Neuron (in vitro differentiated cells): ENCODE measurements around the gene HMCN2.

Source experiments
- H2AFZ ChIP-seq: one replicate; pipeline ENCODE4 v1.6.1; 2013; ENCODE audit warnings: low read depth, mild to moderate bottlenecking, inconsistent platforms, low read length, moderate library complexity
- H3K27me3 ChIP-seq: one replicate; pipeline ENCODE4 v1.6.1; 2013; ENCODE audit warnings: low read length; ENCODE audit not compliant: insufficient read depth
- H3K36me3 ChIP-seq: one replicate; pipeline ENCODE4 v1.6.1; 2013; ENCODE audit warnings: low read length; ENCODE audit not compliant: insufficient read depth
- H3K4me1 ChIP-seq: one replicate; pipeline ENCODE4 v1.6.1; 2013; ENCODE audit warnings: low read length; ENCODE audit not compliant: insufficient read depth
- H3K4me3 ChIP-seq: 2 replicates; pipeline ENCODE4 v1.5.1; 2013; ENCODE audit warnings: mild to moderate bottlenecking, low read length, moderate library complexity
- H3K9me3 ChIP-seq: one replicate; pipeline ENCODE4 v1.6.1; 2013; ENCODE audit warnings: low read length

The HMCN2 gene

DNA sequence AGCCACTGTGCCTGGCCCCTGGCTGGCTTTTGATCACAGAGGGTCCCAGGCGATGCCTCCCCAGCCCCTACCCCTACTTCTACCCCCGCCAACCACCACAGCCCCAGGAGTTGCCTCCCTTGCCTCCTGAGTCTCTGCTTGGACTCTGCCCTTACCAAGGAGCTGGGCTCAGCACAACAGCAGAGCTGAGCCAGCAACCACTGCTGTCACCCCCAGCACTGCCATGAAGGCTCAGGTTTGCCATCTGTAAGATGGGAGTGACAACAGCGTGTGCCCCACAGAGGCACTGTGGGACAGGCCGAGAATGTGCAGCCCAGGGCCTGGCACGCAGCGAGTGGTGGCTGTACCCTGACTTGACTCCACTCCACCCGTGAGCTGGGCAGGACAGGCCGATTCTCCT, 116.1 kb downstream of the HMCN2 start:
- Histone ChIP-seq H3K27me3 (peaks cover 36% of the 10 kb centered on the region), H2AFZ (no peak overlapping the region), H3K9me3 (no peaks in the 10 kb centered on the region), H3K36me3 (no peaks in the 10 kb centered on the region), H3K4me3 (no peak overlapping the region), H3K4me1 (no peaks in the 10 kb centered on the region)

DNA sequence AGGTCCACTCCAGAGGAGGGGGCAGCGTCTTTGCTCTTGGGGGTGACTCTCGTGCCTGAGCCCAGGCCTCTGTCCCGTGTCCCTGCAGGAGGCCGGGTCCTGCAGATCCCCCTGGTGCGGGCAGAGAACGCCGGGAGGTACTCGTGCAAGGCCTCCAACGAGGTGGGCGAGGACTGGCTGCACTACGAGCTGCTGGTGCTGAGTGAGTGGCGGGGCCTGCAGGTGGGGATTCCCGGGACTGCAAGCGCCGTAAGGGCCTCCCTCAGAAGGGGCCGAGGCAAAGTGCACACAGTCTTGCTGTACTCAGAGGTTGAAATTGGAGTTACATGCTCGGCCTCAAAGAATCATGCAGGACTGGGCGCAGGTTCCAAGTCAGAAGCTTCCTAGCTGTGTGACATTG, 116.5 kb downstream of the HMCN2 start:
- peaks cover 39% of the 10 kb centered on the region for H3K27me3 ChIP-seq
- H3K9me3 ChIP-seq = no peaks in the 10 kb centered on the region
- H3K36me3 ChIP-seq = no peaks in the 10 kb centered on the region
- no peak overlapping the region for H3K4me3 ChIP-seq
- H2AFZ ChIP-seq = no peak overlapping the region
- no peaks in the 10 kb centered on the region for H3K4me1 ChIP-seq

DNA sequence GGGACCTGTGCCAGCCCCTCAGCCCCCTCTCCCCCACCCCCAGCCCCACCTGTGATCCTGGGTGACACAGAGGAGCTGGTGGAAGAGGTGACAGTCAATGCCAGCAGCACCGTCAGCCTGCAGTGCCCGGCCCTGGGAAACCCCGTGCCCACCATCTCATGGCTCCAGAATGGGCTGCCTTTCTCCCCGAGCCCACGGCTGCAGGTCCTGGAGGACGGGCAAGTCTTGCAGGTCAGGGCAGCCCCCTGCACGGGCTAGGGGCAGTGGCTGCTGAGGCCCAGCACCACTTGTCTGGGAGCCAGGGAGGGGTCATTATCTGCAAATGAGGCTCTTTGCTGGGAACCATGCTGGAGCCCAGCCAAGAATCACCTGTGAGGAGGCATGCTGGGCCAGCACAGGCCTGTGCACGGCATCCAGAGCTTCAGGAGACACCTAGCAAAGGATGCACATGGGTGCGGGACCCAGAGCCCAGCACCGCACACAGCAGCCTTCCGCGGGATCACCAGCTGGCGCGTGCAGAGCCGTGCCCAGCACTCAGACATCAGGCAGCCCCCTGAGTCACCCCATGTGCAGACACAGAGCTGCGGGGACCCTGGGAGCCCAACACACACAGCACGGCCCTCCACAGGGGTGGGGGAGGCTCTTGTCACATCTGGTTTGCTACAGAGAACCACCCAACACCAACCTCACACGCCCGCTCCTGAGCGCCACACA, 117.2 kb downstream of the HMCN2 start:
- Histone ChIP-seq H3K4me3 (no peak overlapping the region), H3K36me3 (no peaks in the 10 kb centered on the region), H3K27me3 (peaks cover 42% of the 10 kb centered on the region), H3K9me3 (no peaks in the 10 kb centered on the region), H2AFZ (no peak overlapping the region), H3K4me1 (no peaks in the 10 kb centered on the region)

DNA sequence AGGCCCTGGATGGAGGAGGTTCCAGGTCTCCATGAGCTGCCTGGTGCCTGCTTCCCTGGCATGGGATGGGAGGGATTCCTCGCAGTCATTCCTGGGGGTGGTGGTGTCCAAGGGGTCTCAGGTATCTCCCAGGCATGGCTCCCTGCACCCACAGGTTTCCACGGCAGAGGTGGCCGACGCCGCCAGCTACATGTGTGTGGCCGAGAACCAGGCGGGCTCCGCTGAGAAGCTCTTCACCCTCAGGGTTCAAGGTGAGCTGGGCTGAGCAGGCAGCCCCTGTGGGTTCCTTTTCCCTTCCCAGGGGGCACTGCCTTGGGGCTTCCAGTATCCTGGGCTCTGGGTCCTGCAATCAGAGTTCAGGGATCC, 117.8 kb downstream of the HMCN2 start:
- Histone ChIP-seq H3K4me1 (no peaks in the 10 kb centered on the region), H3K4me3 (no peak overlapping the region), H3K36me3 (no peaks in the 10 kb centered on the region), H3K9me3 (no peaks in the 10 kb centered on the region), H2AFZ (no peak overlapping the region), H3K27me3 (peaks cover 42% of the 10 kb centered on the region)

DNA sequence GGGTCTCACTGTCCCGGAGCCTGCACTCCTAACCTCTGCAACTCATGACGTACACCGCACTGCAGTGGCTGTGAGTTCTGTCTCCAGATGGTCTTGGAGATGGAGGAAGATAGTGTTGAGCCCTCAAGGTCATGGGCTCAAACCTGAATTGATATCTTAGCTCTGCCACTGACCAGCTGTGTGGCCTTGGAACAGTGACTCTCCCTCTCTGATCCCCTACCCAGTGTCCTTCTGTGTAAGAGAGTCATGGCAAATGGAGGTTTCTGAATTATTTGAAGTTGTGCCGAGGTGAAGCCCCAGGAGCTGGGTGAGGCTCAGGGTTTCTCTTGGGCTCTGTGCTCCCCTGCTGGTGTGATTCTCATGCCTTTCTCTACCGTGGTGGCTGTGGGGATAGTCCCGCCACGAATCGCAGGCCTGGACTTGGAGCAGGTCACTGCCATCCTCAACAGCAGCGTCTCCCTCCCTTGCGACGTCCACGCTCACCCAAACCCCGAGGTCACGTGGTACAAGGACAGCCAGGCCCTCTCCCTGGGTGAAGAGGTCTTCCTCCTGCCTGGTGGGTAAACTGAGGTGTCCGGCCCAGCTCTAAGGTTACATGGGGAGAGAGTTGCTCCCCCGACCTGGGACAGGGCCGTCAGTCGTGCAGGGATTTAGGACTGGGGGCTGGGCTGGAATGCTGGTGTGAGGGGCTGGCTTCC, 118.6 kb downstream of the HMCN2 start:
- H2AFZ ChIP-seq = no peak overlapping the region
- no peaks in the 10 kb centered on the region for H3K36me3 ChIP-seq
- no peak overlapping the region for H3K4me3 ChIP-seq
- H3K27me3 ChIP-seq = peaks cover 42% of the 10 kb centered on the region
- H3K9me3 ChIP-seq = no peaks in the 10 kb centered on the region
- no peaks in the 10 kb centered on the region for H3K4me1 ChIP-seq

DNA sequence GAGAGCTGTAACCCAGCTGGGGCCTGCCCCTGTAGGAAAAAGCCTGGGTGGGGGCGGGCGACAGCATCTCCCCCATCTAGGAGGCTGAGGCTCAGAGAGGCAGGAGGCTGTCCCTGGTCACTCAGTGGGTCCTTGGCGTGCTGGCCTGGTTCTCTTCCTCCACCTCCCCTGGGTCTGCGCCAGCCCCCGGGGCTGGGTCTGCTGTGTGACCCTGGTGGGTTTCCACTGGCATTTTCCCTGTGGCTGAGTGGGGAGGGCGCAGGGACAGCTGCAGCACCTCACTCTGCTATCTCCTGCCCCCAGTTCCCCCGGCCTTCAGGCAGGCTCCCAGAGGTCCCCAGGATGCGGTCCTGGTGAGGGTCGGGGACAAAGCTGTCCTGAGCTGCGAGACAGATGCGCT, 119.7 kb downstream of the HMCN2 start:
- Histone ChIP-seq H3K4me3 (no peak overlapping the region), H3K4me1 (no peaks in the 10 kb centered on the region), H3K36me3 (no peaks in the 10 kb centered on the region), H3K27me3 (peaks cover 42% of the 10 kb centered on the region), H2AFZ (no peak overlapping the region), H3K9me3 (no peaks in the 10 kb centered on the region)

DNA sequence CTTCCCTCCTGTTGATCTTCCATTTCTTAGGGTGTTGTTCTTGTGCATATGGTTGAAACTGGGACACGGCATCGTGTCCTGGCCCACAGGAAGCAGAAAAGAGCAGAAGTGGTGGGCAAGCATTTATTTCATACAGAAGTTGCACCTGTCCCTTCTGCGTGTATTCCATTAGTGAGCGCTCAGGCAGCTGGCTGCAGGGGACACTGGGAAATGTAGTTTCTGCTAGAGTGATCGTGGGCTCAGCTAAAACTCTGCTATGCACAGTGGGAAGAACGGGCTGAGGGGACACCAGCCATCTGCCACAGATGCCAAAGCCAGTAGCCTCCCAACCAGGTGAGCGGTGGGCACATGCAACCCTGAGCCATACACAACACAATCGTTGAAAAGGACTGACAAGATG, 121.8 kb downstream of the HMCN2 start:
- Histone ChIP-seq H3K9me3 (no peaks in the 10 kb centered on the region), H3K4me3 (no peak overlapping the region), H3K27me3 (peaks cover 38% of the 10 kb centered on the region), H3K4me1 (no peaks in the 10 kb centered on the region), H3K36me3 (no peaks in the 10 kb centered on the region), H2AFZ (no peak overlapping the region)

DNA sequence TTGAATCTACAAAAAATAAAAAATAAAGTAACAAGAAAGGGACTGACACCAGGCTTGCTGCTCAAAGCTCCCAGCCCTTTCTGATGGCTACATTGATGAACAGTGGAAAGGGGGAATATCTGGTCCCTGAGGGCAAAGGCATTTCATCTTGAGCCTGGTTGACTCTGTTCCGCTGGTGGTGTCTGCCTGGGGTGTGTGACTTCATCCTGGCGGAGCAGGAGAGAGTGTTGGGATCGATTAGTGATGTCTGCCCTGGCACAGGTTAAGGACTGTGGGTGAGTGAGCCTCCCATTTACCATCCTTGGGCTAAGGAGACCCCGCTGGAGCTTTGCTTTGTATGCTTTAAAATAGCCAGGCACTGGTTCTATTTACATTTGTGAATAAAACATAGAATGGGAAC, 122.3 kb downstream of the HMCN2 start:
- peaks cover 35% of the 10 kb centered on the region for H3K27me3 ChIP-seq
- H3K4me3 ChIP-seq = no peak overlapping the region

DNA sequence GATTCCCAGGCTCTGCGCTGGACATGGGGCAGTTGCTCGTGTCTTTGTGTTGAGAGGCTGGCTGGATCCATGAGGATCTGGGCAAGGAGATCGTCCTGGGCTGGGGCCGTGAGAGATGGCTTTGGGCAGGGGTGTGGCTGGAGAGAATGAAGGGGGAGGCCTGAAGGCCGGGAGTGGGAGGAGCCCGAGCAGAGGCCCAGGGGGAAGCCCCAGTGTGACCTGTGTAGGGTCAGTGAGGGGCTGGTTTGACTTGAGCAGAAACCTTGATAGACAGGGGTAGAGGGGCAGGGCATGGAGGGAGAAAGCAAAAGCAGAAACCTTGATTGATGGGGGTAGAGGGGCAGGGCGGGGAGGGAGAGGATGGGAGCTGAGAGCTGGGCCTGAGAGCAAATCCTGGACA, 124.8 kb downstream of the HMCN2 start:
- H2AFZ ChIP-seq = no peak overlapping the region
- H3K4me3 ChIP-seq = no peak overlapping the region
- no peaks in the 10 kb centered on the region for H3K4me1 ChIP-seq
- peaks cover 17% of the 10 kb centered on the region for H3K27me3 ChIP-seq
- no peaks in the 10 kb centered on the region for H3K36me3 ChIP-seq
- H3K9me3 ChIP-seq = no peaks in the 10 kb centered on the region

More for the DNA sequence above, 122.3 kb downstream of the HMCN2 start:
- Histone ChIP-seq H2AFZ (no peak overlapping the region), H3K36me3 (no peaks in the 10 kb centered on the region), H3K9me3 (no peaks in the 10 kb centered on the region), H3K4me1 (no peaks in the 10 kb centered on the region)

DNA sequence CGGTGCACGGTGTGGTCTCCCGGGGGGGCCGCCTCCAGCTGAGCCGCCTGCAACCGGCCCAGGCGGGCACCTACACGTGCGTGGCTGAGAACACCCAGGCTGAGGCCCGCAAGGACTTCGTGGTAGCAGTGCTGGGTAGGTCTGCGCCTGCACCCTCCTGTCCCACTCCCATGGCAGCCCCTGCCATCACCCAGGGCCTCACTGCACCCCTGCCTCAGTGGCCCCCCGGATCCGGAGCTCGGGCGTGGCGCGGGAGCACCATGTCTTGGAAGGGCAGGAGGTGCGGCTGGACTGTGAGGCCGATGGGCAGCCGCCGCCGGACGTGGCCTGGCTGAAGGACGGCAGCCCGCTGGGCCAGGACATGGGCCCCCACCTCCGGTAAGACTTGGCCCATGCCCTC, 125.4 kb downstream of the HMCN2 start:
- H2AFZ ChIP-seq = no peak overlapping the region
- no peak overlapping the region for H3K4me3 ChIP-seq
- no peaks in the 10 kb centered on the region for H3K36me3 ChIP-seq
- no peaks in the 10 kb centered on the region for H3K9me3 ChIP-seq
- H3K27me3 ChIP-seq = peaks cover 11% of the 10 kb centered on the region
- H3K4me1 ChIP-seq = no peaks in the 10 kb centered on the region

DNA sequence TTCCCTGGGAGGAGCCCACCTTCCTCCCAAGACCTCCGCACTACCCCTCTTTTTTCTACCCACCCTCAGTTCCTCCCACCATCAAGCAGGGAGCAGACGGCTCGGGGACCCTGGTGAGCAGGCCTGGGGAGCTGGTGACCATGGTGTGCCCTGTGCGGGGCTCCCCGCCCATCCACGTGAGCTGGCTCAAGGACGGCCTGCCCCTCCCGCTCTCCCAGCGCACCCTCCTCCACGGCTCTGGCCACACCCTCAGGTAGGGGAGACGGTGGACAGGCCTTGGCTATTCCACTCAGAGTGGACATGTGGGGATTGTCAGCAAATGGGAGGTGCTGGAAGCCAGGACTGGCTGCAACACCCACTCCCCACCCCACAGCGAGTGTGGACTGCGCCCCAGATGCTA, 126.3 kb downstream of the HMCN2 start:
- H2AFZ ChIP-seq = no peak overlapping the region
- no peaks in the 10 kb centered on the region for H3K36me3 ChIP-seq
- no peaks in the 10 kb centered on the region for H3K4me1 ChIP-seq
- no peaks in the 10 kb centered on the region for H3K9me3 ChIP-seq
- H3K27me3 ChIP-seq = peaks cover 4% of the 10 kb centered on the region
- H3K4me3 ChIP-seq = no peak overlapping the region

DNA sequence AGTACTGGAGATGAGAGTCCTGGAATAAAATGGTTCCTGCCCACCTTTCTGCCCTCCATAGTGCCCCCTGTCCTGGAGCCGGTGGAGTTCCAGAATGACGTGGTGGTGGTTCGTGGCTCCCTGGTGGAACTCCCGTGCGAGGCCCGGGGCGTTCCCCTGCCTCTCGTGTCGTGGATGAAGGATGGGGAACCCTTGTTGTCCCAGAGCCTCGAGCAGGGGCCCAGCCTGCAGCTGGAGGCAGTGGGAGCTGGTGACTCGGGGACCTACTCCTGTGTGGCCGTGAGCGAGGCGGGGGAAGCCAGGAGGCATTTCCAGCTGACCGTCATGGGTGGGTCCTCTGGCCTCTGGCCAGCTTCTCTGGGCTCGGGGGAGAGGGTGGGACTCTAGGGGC, 128.1 kb downstream of the HMCN2 start:
- Histone ChIP-seq H3K4me1 (no peaks in the 10 kb centered on the region), H3K27me3 (no peaks in the 10 kb centered on the region), H3K4me3 (no peak overlapping the region), H3K36me3 (no peaks in the 10 kb centered on the region), H3K9me3 (no peaks in the 10 kb centered on the region), H2AFZ (no peak overlapping the region)

DNA sequence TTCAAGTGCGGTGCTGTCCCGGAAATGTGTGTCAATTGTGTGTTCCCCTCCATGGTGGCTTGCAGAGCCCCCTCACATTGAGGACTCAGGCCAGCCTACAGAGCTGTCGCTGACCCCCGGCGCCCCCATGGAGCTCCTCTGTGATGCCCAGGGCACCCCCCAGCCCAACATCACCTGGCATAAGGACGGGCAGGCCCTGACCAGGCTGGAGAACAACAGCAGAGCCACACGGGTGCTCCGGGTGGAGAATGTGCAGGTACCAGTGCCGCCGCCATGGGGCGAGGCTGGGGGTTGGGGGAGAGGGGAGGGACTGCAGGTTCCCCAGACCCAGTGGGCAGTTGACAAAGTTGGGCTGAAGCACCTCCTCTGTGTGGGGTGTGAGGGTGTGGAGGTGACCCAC, 128.8 kb downstream of the HMCN2 start:
- H3K4me1 ChIP-seq = no peaks in the 10 kb centered on the region
- H3K9me3 ChIP-seq = no peaks in the 10 kb centered on the region
- H3K27me3 ChIP-seq = no peaks in the 10 kb centered on the region

More for the DNA sequence above, 128.8 kb downstream of the HMCN2 start:
- no peaks in the 10 kb centered on the region for H3K36me3 ChIP-seq
- H2AFZ ChIP-seq = no peak overlapping the region
- H3K4me3 ChIP-seq = no peak overlapping the region
